Heart right ventricle (tissue), 16 donors: ENCODE data around the gene ZNF609. TPM values are rescaled to one million over a fixed set of nuclear protein-coding genes. Genes with fewer than 3 reads are reported as not detected.
A peak's percentile ranks its signal among the peaks of the same experiment; 100 is the strongest.

ENCODE experiments used
- ATAC-seq, 8 donors: fragments of 200-7000 bp; cut with Tn5 transposase; one replicate each; pipeline ENCODE4 v1.9.1; 2020; ENCODE audit warnings: mild to moderate bottlenecking in 8 of 8, moderate library complexity in 8 of 8, moderate number of reproducible peaks in 1 of 8
- DNase-seq, 2 donors: peaks; one replicate each; pipeline ENCODE4 v3.0.0-alpha.2; 2020
- H3K27ac ChIP-seq, 10 donors: fragments of 200-600 bp; sonication (generic) in 2 of 10; one replicate each; pipeline versions ENCODE4 v1.5.0 to v1.8.0; 2020 to 2022; ENCODE audit warnings: mild to moderate bottlenecking in 3 of 10
- H3K27me3 ChIP-seq, 7 donors: fragments of 200-600 bp; one replicate each; pipeline ENCODE4 v1.8.0; 2021 to 2022; ENCODE audit warnings: mild to moderate bottlenecking in 2 of 7
- H3K36me3 ChIP-seq, 9 donors: fragments of 200-600 bp; sonication (generic) in 1 of 9; one replicate each; pipeline versions ENCODE4 v1.5.0 to v1.8.0; 2020 to 2022; ENCODE audit warnings: mild to moderate bottlenecking in 2 of 9
- H3K4me1 ChIP-seq, 9 donors: fragments of 200-600 bp; sonication (generic) in 1 of 9; one replicate each; pipeline versions ENCODE4 v1.5.0 to v1.8.0; 2020 to 2022; ENCODE audit warnings: mild to moderate bottlenecking in 4 of 9
- H3K4me3 ChIP-seq, 10 donors: fragments of 200-600 bp; sonication (generic) in 2 of 10; one replicate each; pipeline versions ENCODE4 v1.5.0 to v1.8.0; 2020 to 2022; ENCODE audit warnings: mild to moderate bottlenecking in 7 of 10, moderate library complexity in 2 of 10
- H3K9me3 ChIP-seq, 11 donors: fragments of 200-600 bp in 10 of 11; sonication (generic) in 2 of 11; one replicate each; pipeline versions ENCODE4 v1.5.0 to v1.8.0; 2013 to 2022; ENCODE audit warnings: mild to moderate bottlenecking in 2 of 11, control low read depth in 1 of 11, moderate library complexity in 1 of 11
- WGBS, 2 donors: extraction: QIAGEN DNeasy Blood & Tissue Kit; methylation state at CpG; one replicate each; pipeline ENCODE4 v1.1.7; 2013; ENCODE audit warnings: inconsistent platforms in 1 of 2; 5-methylcytosine and 5-hydroxymethylcytosine counted together
- intact Hi-C, 10 donors: fragments of 100-400 bp; cut with DNase I; formaldehyde crosslinking; loops; one replicate each; pipeline versions ENCODE4 v1.11.1 to v1.14.2; 2022
- polyA plus RNA-seq, 2 donors: library from polyadenylated mRNA; stranded (reverse); fragments of 200-250 nt; gene quantifications; one replicate each; pipeline ENCODE4 v1.2.3, GENCODE V29; 2013
- total RNA-seq, 10 donors: library from RNA; stranded (reverse); fragmentation: NEBNext Ultra II Directional in 3 of 10; extraction: Animal tissue kit (Norgen Biotek cat#: 25700) in 3 of 10; gene quantifications; one replicate each; pipeline versions ENCODE4 v1.2.1 to v1.2.4, GENCODE V29; 2021 to 2023
- TF ChIP-seq, protein P1 (sequence below), 9 donors: fragments of 200-600 bp; sonication (generic) in 2 of 9; IDR thresholded peaks; one replicate each; pipeline versions ENCODE4 v1.5.0 to v1.8.0; 2021 to 2022; ENCODE audit warnings: antibody characterized with exemption in 9 of 9, mild to moderate bottlenecking in 5 of 9, moderate library complexity in 1 of 9
- donor health status: Arrhythmogenic right ventricular cardiomyopathy.
- donor health status: ischemic (EF 13 %, LVEDD 7.1; RV severe dilation, severe dysfunction).
- donor health status: healthy with polysubstance abuse.
- donor health status: DM: no; HTN: yes; CAD: no.
- donor health status: DM: no; HTN: no; CAD: no.
- donor health status: ischemic (EF 25% LVEDD 6.9; RV normal size, moderate dysfunction).
- donor health status: ischemic (EF 25% LVEDD 5.7; RV mildly dilated, moderate dysfunction).
- donor health status: healthy.
- donor health status: DM: yes; HTN: yes; CAD: no.
- donor health status: Ischemic cardiomyopathy.
- donor health status: ischemic (EF 35%, LVEDD 5.7; RV mildly dilated, moderate dysfunction).
- donor health status: nonischemic (EF 11% LVEDD 7.7; RV severe dilation, severe dysfunction).
- donor health status: DM: yes; HTN: yes; CAD: no.
- donor health status: PGD.
- donor health status: ischemic (EF 29% LVEDD 5.4; RV normal size, mild dysfunction).
- donor health status: nonischemic (EF 23%, LVEDD 6.1; RV moderate dilation, normal function).

Gene ZNF609
- total and polyA plus RNA-seq, 12 donors = 4.0 to 19.2 (median 15.8) TPM

- H3K4me1 ChIP-seq = peaks cover 0 to 21% (median 10%) of the 10 kb centered on the region in 9 donors
- intact Hi-C loops = no loop called here
- no peak overlapping the region for H3K4me3 ChIP-seq
- no peaks in the 10 kb centered on the region for H3K27me3 ChIP-seq
- DNase-seq (no peak), ATAC-seq (no peak)
- peaks cover 0 to 25% (median 14%) of the 10 kb centered on the region in 11 donors for H3K9me3 ChIP-seq
- WGBS, 2 donors = 60 to 79% methylated on average over 2 of the region's 2 CpGs
- H3K27ac ChIP-seq = no peak overlapping the region
- TF ChIP-seq, protein P1, sequence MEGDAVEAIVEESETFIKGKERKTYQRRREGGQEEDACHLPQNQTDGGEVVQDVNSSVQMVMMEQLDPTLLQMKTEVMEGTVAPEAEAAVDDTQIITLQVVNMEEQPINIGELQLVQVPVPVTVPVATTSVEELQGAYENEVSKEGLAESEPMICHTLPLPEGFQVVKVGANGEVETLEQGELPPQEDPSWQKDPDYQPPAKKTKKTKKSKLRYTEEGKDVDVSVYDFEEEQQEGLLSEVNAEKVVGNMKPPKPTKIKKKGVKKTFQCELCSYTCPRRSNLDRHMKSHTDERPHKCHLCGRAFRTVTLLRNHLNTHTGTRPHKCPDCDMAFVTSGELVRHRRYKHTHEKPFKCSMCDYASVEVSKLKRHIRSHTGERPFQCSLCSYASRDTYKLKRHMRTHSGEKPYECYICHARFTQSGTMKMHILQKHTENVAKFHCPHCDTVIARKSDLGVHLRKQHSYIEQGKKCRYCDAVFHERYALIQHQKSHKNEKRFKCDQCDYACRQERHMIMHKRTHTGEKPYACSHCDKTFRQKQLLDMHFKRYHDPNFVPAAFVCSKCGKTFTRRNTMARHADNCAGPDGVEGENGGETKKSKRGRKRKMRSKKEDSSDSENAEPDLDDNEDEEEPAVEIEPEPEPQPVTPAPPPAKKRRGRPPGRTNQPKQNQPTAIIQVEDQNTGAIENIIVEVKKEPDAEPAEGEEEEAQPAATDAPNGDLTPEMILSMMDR (IDR thresholded peaks at IDR 0.05) = no peak
- H3K36me3 ChIP-seq = peaks cover 0 to 7% (median 0%) of the 10 kb centered on the region in 9 donors
Observed at GRCh38 chr15:64581408-64581761, 121.0 kb downstream of the ZNF609 start.

DNA sequence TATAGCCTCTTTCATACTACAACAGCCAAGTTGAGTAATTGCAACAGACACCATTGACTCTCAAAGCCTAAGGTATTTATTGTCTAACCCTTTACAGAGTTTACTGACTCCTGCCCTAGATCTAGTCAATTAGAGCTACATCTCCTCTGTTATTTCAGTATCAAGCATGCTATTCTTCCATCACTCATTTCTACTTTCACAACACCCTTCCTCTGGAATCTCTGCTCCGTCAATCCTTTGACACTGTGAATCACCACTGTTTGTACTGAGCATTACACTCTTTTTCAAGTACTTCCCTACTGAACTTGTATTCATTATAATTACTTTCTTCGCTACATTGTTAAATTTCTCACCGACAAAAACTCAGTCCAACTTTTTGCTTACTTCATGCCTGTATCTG, 121.8 kb downstream of the ZNF609 start:
- Histone ChIP-seq H3K27me3 (no peaks in the 10 kb centered on the region), H3K27ac (no peak overlapping the region), H3K4me3 (no peak overlapping the region), H3K36me3 (peaks cover 0 to 7% (median 0%) of the 10 kb centered on the region in 9 donors), H3K4me1 (peaks cover 0 to 29% (median 13%) of the 10 kb centered on the region in 9 donors), H3K9me3 (peaks cover 0 to 25% (median 14%) of the 10 kb centered on the region in 11 donors)
- intact Hi-C loops = no loop called here
- ATAC-seq (peak in 1 of 8 donors; percentile 67), DNase-seq (no peak)
- TF ChIP-seq, protein P1 (IDR thresholded peaks at IDR 0.05) = no peak
- 85 to 89% methylated on average over 3 of the region's 3 CpGs for WGBS, 2 donors

DNA sequence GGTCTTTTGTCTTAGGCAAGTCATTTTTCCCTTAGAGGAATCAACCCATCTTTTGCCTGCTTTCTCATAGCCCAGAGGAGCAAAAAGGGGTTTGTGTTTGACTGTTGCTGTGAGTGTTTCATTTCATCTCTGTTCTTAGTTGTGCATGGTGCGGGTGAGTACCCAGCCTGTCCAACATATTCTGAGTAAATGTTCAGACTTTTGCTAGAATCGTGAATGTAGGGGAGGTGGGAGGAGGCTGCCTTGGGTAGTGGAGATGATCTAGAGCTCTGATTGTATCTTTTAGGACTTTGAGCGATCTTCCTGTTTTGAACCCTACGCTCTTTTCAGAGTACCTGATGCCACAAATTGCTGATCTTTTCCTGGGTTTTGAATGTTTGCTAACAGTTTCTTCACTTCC, 123.1 kb downstream of the ZNF609 start:
- intact Hi-C loops = no loop called here
- no peaks in the 10 kb centered on the region for H3K27me3 ChIP-seq
- WGBS, 2 donors = 90 to 94% methylated on average over 4 of the region's 4 CpGs
- H3K4me3 ChIP-seq = no peak overlapping the region
- H3K36me3 ChIP-seq = peaks cover 0 to 7% (median 0%) of the 10 kb centered on the region in 9 donors
- no peak overlapping the region for H3K27ac ChIP-seq
- TF ChIP-seq, protein P1 (IDR thresholded peaks at IDR 0.05) = no peak
- DNase-seq = no peak
- peaks cover 0 to 25% (median 14%) of the 10 kb centered on the region in 11 donors for H3K9me3 ChIP-seq
- no peak for ATAC-seq
- H3K4me1 ChIP-seq = peaks cover 0 to 34% (median 16%) of the 10 kb centered on the region in 9 donors

DNA sequence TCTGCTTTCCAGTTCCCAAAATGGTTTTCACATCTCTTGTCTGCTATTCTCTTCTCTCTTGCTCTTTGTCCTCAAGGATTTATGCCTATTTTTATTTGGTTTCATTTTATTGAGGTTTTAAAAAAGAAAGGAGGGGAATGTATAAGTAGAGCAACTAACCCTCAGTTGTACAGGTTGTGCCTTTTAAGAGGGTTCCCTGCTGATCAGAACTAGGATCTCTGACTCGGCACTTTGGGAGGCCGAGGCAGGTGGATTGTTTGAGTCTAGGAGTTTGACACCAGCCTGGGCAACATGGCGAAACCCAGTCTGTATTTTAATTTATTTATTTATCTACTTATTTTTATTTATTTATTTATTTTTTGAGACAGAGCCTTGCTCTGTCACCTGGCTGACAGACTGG, 123.6 kb downstream of the ZNF609 start:
- Histone ChIP-seq H3K4me3 (no peak overlapping the region), H3K27me3 (no peaks in the 10 kb centered on the region), H3K9me3 (peaks cover 0 to 25% (median 14%) of the 10 kb centered on the region in 11 donors), H3K4me1 (peaks cover 0 to 37% (median 19%) of the 10 kb centered on the region in 9 donors), H3K36me3 (peaks cover 0 to 7% (median 0%) of the 10 kb centered on the region in 9 donors), H3K27ac (no peak overlapping the region)
- TF ChIP-seq, protein P1 (IDR thresholded peaks at IDR 0.05) = no peak
- ATAC-seq = no peak
- DNase-seq = no peak
- whole genome bisulfite sequencing, 2 donors = 95 to 99% methylated on average over 3 of the region's 3 CpGs
- intact Hi-C loops = no loop called here
